Epidermal melanocyte (primary cell): ENCODE measurements around the gene FAM221B.

Experiments used
- DNase-seq: peaks from one replicate; pipeline ENCODE4 v3.0.0; 2011; ENCODE audit warnings: low spot score; ENCODE audit not compliant: insufficient read length

The FAM221B gene

GRCh38 chr9:35820076-35820475 is 8.5 kb downstream of the FAM221B start:
- no peak for DNase-seq

GRCh38 chr9:35818341-35818740 is 10.2 kb downstream of the FAM221B start:
- no peak for DNase-seq

- DNase-seq, result no peak
Observed at GRCh38 chr9:35816708-35817107, 11.8 kb downstream of the FAM221B start.

GRCh38 chr9:35814841-35815543 is 13.5 kb downstream of the FAM221B start, which contains the start of gene HINT2:
TSS of gene HINT2 (minus strand) at chr9:35815042. CDS start at chr9:35814979, 63 bp downstream.
- DNase-seq, result peak; percentile 95

- DNase-seq, result peak; percentile 33
Observed at GRCh38 chr9:35814106-35814840, 14.3 kb downstream of the FAM221B start.

GRCh38 chr9:35813434-35814105 is 15.0 kb downstream of the FAM221B start:
- no peak for DNase-seq

- peak; percentile 94 for DNase-seq
Observed at GRCh38 chr9:35812025-35812602, 16.4 kb downstream of the FAM221B start, which contains the start of gene SPAG8. TSS of gene SPAG8 (minus strand) at chr9:35812262. CDS start at chr9:35812147, 115 bp downstream.

- no peak for DNase-seq
Observed at GRCh38 chr9:35811381-35812024, 17.0 kb downstream of the FAM221B start.

GRCh38 chr9:35810122-35810521 is 18.4 kb downstream of the FAM221B start:
- DNase-seq, result no peak

- DNase-seq, result no peak
Observed at GRCh38 chr9:35808433-35808832, 20.1 kb downstream of the FAM221B start.

- no peak for DNase-seq
Observed at GRCh38 chr9:35806101-35806500, 22.4 kb downstream of the FAM221B start.

- DNase-seq, result no peak
Observed at GRCh38 chr9:35801328-35802128, 27.0 kb downstream of the FAM221B start.

- DNase-seq, result no peak
Observed at GRCh38 chr9:35800530-35800929, 28.0 kb downstream of the FAM221B start.

GRCh38 chr9:35798658-35799374 is 29.7 kb downstream of the FAM221B start:
- DNase-seq, result no peak

GRCh38 chr9:35797311-35798109 is 31.0 kb downstream of the FAM221B start:
- DNase-seq, result no peak

GRCh38 chr9:35795695-35796094 is 32.8 kb downstream of the FAM221B start:
- DNase-seq, result no peak

GRCh38 chr9:35793461-35793860 is 35.1 kb downstream of the FAM221B start:
- no peak for DNase-seq

- DNase-seq, result no peak
Observed at GRCh38 chr9:35792826-35793225, 35.7 kb downstream of the FAM221B start.
